Mesodermal cell (in vitro differentiated cells): ENCODE results near the gene KIRREL2.

Experiments
- H3K27ac ChIP-seq: 2 replicates; pipeline ENCODE4 v1.7.0; 2013; ENCODE audit warnings: mild to moderate bottlenecking, low read depth, low read length, moderate library complexity; ENCODE audit not compliant: severe bottlenecking
- H3K36me3 ChIP-seq: 2 replicates; pipeline ENCODE4 v1.7.1; 2013; ENCODE audit warnings: mild to moderate bottlenecking, low read length, moderate library complexity; ENCODE audit not compliant: control insufficient read depth, insufficient read depth
- H3K4me1 ChIP-seq: one replicate; pipeline ENCODE4 v1.7.1; 2013; ENCODE audit warnings: mild to moderate bottlenecking, low read length; ENCODE audit not compliant: insufficient read depth, control insufficient read depth, poor library complexity, severe bottlenecking
- H3K4me3 ChIP-seq: 2 replicates; pipeline ENCODE4 v1.7.0; 2013; ENCODE audit warnings: low read length, control low read depth, mild to moderate bottlenecking; ENCODE audit not compliant: insufficient read depth, poor library complexity, severe bottlenecking; ENCODE audit errors: extremely low read depth
- H3K9me3 ChIP-seq: 2 replicates; pipeline ENCODE4 v1.7.1; 2013; ENCODE audit warnings: mild to moderate bottlenecking, low read length, moderate library complexity; ENCODE audit not compliant: control insufficient read depth
- WGBS, 2 experiments: methylation state at CpG; one replicate each; pipeline ENCODE4 v1.1.5; 2013; ENCODE audit warnings: missing lambda C conversion rate in 2 of 2; ENCODE audit not compliant: insufficient coverage in 2 of 2; 5-methylcytosine and 5-hydroxymethylcytosine counted together

The KIRREL2 gene

DNA sequence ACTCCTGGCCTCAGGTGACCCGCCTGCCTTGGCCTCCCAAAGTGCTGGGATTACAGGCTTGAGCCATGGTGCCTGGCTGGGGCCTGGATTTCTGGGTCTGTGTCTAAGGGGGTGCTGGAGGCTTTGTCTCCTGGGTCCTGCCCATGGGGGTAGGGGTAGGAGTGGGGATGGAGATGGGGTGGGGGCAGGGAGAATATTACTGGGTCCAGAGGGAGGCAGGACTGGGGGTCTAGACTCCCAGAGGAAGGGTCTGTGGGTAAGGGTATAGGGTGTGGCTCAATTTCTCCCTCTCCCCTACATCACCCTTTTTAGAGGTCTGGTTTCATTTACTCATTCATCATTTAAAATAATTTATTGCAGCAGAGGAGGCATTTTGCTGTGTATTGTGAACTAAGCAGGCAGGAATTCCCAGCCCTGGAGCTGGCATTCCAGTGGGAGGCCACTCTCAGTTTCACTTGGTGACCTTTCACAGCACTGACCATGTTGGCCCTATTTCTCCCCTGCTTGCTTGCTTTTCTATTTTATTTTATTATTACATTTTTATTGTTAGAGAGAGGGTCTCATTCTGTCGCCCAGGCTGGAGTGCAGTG is 44.4 kb downstream of the KIRREL2 start:
- 88% methylated on average over 1 of the region's 2 CpGs; no CpG with 5 or more reads in 1 of the 2 experiments for WGBS, 2 experiments
- H3K4me1 ChIP-seq = peaks cover 20% of the 10 kb centered on the region

DNA sequence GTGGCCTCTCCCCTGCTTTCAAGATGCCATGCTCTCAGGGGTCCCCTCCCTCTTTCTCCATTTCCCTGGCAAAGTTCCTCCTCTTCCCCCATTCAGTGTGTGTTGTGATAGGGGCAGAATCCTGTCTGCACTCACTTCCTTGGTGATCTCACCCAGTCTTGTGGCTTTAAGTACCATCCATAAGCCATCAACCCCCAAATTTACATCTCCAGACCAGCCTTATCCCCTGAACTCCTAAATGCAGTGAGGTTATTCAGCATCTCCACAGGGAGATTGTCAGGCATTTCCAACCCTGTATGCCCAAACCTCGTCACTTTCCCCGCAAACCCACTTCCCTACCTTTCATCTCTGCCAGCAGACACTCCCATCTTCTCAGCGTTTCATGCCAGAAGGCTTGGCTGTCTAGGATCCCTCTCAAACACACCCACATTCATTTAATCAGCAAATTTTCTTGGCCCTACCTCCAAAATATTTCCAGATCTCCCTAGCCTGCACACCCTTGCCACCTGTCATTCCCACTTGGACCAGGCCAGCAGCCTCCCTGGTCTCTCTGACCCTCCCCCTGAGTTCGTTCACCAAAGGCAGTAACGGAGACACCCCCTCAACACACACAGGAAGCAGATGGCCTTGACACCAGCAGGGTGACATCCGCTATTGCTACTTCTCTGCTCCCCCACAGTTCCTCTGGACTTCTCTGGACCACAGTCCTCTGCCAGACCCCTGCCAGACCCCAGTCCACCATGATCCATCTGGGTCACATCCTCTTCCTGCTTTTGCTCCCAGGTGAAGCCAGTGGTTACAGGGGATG is 45.3 kb downstream of the KIRREL2 start, which contains the start of gene HCST:
Gene HCST, plus strand, starts transcription at position 676 of the 808 bp plus-strand sequence. Its CDS starts 65 bp downstream, at position 741.
- Histone ChIP-seq H3K4me3 (no peak within 1 kb of the TSS), H3K4me1 (peaks cover 20% of the 10 kb centered on the region), H3K9me3 (no peaks in the 10 kb centered on the region), H3K36me3 (peaks cover 14% of the 10 kb centered on the region), H3K27ac (peak within 1 kb of the TSS; percentile 29)
- 56 to 61% methylated on average over 4 of the region's 6 CpGs for WGBS, 2 experiments

More for the DNA sequence above, 44.4 kb downstream of the KIRREL2 start:
- peak overlapping the region; percentile 80 for H3K4me3 ChIP-seq
- peak overlapping the region; percentile 33 for H3K27ac ChIP-seq
- no peaks in the 10 kb centered on the region for H3K9me3 ChIP-seq
- peaks cover 24% of the 10 kb centered on the region for H3K36me3 ChIP-seq

GRCh38 chr19:35902870-35903475 is 46.3 kb downstream of the KIRREL2 start:
- H3K4me1 ChIP-seq = peaks cover 20% of the 10 kb centered on the region
- H3K9me3 ChIP-seq = no peaks in the 10 kb centered on the region
- H3K27ac ChIP-seq = no peak overlapping the region
- peaks cover 5% of the 10 kb centered on the region for H3K36me3 ChIP-seq
- no peak overlapping the region for H3K4me3 ChIP-seq
- 84 to 86% methylated on average over 10 of the region's 10 CpGs for WGBS, 2 experiments

DNA sequence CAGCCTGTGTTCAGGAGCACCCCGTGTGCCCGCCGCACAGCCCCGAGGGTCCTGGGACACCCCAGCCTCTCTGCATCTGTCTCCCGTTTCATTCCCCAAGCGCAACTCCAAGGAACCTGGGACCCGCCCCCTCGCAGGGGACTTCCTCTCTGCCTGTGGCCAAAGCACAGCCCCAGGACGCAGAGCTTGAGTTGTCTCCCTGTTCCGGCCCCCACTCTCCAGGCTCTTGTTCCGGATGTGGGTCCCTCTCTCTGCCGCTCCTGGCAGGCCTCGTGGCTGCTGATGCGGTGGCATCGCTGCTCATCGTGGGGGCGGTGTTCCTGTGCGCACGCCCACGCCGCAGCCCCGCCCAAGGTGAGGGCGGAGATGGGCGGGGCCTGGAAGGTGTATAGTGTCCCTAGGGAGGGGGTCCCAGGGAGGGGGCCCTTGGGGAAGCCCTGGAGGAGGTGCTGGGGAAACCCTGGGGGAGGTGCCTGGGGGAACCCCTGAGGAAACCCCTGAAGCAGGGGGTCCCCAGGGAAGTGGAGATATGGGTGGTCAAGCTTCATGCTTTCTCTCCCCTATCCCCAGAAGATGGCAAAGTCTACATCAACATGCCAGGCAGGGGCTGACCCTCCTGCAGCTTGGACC is 47.0 kb downstream of the KIRREL2 start:
- H3K36me3 ChIP-seq = no peaks in the 10 kb centered on the region
- H3K4me3 ChIP-seq = peak overlapping the region; percentile 6

GRCh38 chr19:35904311-35905068 is 47.8 kb downstream of the KIRREL2 start:
- no peaks in the 10 kb centered on the region for H3K9me3 ChIP-seq
- peak overlapping the region; percentile 29 for H3K27ac ChIP-seq
- no peak overlapping the region for H3K4me3 ChIP-seq
- peaks cover 24% of the 10 kb centered on the region for H3K4me1 ChIP-seq
- 87 to 97% methylated on average over 8 to 9 of the region's 10 CpGs for WGBS, 2 experiments
- H3K36me3 ChIP-seq = no peaks in the 10 kb centered on the region

More for the DNA sequence above, 47.0 kb downstream of the KIRREL2 start:
- H3K9me3 ChIP-seq = no peaks in the 10 kb centered on the region
- peaks cover 24% of the 10 kb centered on the region for H3K4me1 ChIP-seq
- H3K27ac ChIP-seq = no peak overlapping the region
- WGBS, 2 experiments = 1 to 10% methylated on average over 12 to 24 of the region's 24 CpGs

DNA sequence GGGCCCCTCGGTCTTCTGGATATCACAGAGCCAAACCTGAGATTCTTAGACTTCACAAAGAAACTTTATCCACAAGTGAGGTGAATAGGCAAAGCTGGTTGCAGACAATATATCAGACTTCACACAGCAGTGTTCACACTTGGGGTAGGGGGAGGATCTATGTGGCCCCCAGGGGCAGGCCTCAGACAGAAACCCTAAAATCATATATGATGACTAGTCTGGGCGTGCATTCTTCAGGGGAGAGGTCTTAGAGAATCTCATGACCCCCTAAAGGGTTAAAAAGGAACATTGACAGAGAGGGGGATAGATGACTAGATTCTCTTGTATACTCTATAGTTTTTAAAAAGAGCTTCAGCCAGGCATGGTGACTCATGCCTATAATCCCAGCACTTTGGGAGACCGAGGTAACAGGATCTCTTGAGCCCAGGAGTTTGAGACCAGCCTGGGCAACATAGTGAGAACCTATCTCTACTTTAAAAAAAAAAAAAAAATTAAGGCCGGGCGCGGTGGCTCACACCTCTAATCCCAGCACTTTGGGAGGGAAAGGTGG is 48.5 kb downstream of the KIRREL2 start:
- Histone ChIP-seq H3K36me3 (no peaks in the 10 kb centered on the region), H3K4me1 (peaks cover 24% of the 10 kb centered on the region), H3K4me3 (no peak overlapping the region), H3K27ac (peak overlapping the region; percentile 29), H3K9me3 (no peaks in the 10 kb centered on the region)
- 67% methylated on average over 2 of the region's 6 CpGs; no CpG with 5 or more reads in 1 of the 2 experiments for WGBS, 2 experiments

- Histone ChIP-seq H3K9me3 (no peaks in the 10 kb centered on the region), H3K4me3 (no peak overlapping the region), H3K4me1 (peaks cover 5% of the 10 kb centered on the region), H3K36me3 (no peaks in the 10 kb centered on the region), H3K27ac (no peak overlapping the region)
- WGBS, 2 experiments = 50 to 64% methylated on average over 12 of the region's 12 CpGs
Measured at GRCh38 chr19:35907377-35907745, 50.6 kb downstream of the KIRREL2 start.

DNA sequence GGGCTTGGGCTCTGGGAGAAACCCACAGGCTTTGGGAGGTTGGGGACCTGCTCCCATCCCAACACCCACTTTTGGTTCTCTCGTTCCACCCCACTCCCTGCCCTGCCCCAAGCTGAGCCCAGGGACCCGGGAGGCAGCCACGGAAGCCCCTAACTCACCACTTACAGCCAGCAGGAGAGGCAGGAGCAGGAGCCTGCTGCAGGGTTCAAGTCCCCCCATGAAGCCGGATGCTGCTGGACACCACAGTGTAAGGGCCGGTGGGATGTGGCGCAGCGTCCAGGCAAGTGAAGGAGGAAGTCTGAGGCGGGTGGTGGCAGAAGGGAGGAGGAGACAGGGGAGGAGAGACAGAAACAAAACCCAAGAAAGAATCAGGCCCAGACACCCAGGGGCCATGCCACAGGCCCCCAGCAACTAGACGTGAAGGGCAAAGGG is 51.3 kb downstream of the KIRREL2 start, which contains the start of gene TYROBP:
Gene TYROBP, minus strand, starts transcription at position 286 of the 432 bp plus-strand sequence. Its CDS starts 67 bp downstream, at position 219.
- H3K4me3 ChIP-seq = no peak within 1 kb of the TSS
- WGBS, 2 experiments = 88 to 90% methylated on average over 8 of the region's 9 CpGs
- no peaks in the 10 kb centered on the region for H3K36me3 ChIP-seq
- no peak within 1 kb of the TSS for H3K27ac ChIP-seq
- H3K9me3 ChIP-seq = no peaks in the 10 kb centered on the region
- H3K4me1 ChIP-seq = peaks cover 4% of the 10 kb centered on the region

DNA sequence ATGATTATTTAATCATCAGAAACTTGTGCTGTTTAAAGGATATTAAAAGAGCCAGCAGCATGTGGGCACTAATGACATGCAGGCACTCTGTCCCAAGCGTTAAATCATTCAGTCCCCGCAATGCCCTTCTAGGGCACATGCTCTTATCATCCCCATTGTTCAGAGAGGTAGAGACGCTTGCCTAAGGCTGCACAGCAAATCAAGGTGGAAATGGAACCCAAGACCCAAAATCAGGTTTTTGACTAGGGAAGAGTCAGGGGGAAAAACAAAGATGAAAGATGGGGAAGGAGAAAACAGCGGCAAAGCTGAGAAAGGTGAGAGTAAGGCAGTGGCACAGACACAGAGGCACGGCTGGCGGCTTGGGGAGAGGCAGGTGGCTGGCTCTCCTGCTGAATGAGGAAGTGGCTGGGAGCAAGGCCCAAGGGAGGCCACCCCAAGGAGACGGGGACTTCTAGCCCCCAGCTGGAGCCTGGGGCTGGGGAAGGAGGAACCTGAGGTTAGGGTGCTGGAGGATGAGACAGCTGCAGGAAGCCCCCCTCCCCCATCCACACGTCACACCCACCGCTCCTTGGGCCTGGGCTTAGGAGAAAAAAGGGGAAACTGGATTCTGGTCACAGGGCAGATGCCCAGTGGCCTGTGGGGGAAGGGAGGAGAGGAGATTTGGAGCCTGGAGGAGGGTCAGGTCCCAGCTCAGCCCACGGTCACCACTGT is 52.4 kb downstream of the KIRREL2 start:
- Histone ChIP-seq H3K36me3 (no peaks in the 10 kb centered on the region), H3K4me1 (peaks cover 4% of the 10 kb centered on the region), H3K27ac (no peak overlapping the region), H3K4me3 (no peak overlapping the region), H3K9me3 (no peaks in the 10 kb centered on the region)
- WGBS, 2 experiments = 92 to 97% methylated on average over 4 to 6 of the region's 10 CpGs
